PFSK-1 (cell line): Measurements from ENCODE around the gene IFTAP.

Experiments
- FOXP2 ChIP-seq: optimal IDR thresholded peaks from 2 replicates; pipeline ENCODE3; 2011; ENCODE audit warnings: borderline replicate concordance, control low read depth, inconsistent platforms; ENCODE audit not compliant: insufficient read depth; ENCODE audit errors: extremely low read length, extremely low read depth
- POLR2AphosphoS5 ChIP-seq: IDR thresholded peaks from 2 replicates; pipeline ENCODE4 v1.6.1; 2012; ENCODE audit warnings: low read depth, mild to moderate bottlenecking, control low read depth, low read length, moderate library complexity
- SIN3A ChIP-seq: IDR thresholded peaks from 2 replicates; pipeline ENCODE4 v1.6.1; 2012; ENCODE audit warnings: mild to moderate bottlenecking, low read length, moderate library complexity, borderline replicate concordance; ENCODE audit not compliant: insufficient read depth
- TAF1 ChIP-seq: IDR thresholded peaks from 2 replicates; pipeline ENCODE4 v1.6.1; 2012; ENCODE audit warnings: low read length, control low read depth, borderline replicate concordance; ENCODE audit not compliant: insufficient read depth
- TF ChIP-seq, protein P1 (sequence below), 2 experiments: IDR thresholded peaks; 2 replicates each; pipeline versions ENCODE4 v1.6.1 to v1.8.0; 2011 to 2012; ENCODE audit warnings: low read depth in 2 of 2, low read length in 2 of 2, control low read depth in 1 of 2, inconsistent platforms in 1 of 2, mild to moderate bottlenecking in 1 of 2, moderate library complexity in 1 of 2; ENCODE audit not compliant: insufficient read depth in 1 of 2

Gene IFTAP

DNA sequence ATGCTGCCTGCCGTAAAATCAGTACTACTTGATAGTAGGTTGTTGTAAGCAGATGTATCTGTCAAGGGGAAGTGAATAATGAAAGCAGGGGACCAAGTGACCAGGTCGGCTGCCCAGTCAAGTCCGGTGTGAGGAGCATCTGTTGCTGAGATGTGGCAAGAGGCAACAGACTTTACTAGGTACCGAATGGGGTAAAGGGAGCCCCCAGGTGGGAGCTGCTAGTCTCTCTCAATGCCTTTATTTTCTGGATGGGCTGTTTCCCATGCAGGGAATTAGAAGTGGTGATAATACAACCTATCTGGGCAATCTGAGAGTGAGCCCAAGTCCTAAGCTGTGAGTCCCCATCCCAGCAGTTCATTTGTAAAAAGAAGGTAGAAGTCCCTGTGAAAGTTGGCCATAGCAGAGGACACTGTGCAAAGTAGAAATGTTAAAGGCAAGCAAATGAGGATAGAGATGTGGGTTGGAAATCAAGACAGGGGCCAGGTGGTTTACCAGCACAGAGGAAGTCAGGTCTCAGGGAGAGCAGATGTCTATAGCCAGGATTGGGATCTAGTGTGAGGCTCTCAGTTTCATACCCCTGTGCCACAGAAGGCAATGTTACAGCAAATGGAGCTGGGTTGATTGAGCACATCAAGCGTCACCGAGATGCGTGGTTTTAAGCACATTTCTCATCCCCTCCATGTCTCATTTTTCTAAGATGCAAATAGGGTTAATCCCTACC, 94.4 kb downstream of the IFTAP start:
- TF ChIP-seq, protein P1, sequence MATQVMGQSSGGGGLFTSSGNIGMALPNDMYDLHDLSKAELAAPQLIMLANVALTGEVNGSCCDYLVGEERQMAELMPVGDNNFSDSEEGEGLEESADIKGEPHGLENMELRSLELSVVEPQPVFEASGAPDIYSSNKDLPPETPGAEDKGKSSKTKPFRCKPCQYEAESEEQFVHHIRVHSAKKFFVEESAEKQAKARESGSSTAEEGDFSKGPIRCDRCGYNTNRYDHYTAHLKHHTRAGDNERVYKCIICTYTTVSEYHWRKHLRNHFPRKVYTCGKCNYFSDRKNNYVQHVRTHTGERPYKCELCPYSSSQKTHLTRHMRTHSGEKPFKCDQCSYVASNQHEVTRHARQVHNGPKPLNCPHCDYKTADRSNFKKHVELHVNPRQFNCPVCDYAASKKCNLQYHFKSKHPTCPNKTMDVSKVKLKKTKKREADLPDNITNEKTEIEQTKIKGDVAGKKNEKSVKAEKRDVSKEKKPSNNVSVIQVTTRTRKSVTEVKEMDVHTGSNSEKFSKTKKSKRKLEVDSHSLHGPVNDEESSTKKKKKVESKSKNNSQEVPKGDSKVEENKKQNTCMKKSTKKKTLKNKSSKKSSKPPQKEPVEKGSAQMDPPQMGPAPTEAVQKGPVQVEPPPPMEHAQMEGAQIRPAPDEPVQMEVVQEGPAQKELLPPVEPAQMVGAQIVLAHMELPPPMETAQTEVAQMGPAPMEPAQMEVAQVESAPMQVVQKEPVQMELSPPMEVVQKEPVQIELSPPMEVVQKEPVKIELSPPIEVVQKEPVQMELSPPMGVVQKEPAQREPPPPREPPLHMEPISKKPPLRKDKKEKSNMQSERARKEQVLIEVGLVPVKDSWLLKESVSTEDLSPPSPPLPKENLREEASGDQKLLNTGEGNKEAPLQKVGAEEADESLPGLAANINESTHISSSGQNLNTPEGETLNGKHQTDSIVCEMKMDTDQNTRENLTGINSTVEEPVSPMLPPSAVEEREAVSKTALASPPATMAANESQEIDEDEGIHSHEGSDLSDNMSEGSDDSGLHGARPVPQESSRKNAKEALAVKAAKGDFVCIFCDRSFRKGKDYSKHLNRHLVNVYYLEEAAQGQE (IDR thresholded peaks at IDR 0.05; ENCODE audit: insufficient read depth in 1 of 2, low read depth in 2 of 2, low read length in 2 of 2): no peak

DNA sequence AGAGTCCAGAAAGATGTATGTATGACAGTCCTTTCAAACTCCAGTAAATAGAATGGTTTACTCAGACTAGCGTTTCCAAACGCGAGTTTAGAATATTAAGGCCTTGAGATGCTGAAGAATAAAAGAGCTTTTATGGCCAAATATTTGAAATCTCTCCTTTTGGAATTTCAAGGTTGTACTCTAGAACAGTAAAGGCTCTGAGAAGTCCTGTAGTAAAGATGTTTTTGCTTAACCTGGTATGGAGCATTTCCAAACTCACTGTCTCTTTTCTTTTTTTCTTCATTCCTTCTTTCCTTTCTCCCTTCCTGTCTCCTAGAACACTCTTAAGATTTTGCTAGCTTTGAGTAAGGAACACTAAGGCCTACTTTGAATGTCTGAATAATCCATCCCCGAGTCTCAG, 95.1 kb downstream of the IFTAP start:
- no peak for TF ChIP-seq SIN3A
- TF ChIP-seq POLR2AphosphoS5: no peak
- TF ChIP-seq, protein P1 (IDR thresholded peaks at IDR 0.05; ENCODE audit: insufficient read depth in 1 of 2, low read depth in 2 of 2, low read length in 2 of 2): no peak
- no peak for TF ChIP-seq FOXP2
- TF ChIP-seq TAF1: no peak

DNA sequence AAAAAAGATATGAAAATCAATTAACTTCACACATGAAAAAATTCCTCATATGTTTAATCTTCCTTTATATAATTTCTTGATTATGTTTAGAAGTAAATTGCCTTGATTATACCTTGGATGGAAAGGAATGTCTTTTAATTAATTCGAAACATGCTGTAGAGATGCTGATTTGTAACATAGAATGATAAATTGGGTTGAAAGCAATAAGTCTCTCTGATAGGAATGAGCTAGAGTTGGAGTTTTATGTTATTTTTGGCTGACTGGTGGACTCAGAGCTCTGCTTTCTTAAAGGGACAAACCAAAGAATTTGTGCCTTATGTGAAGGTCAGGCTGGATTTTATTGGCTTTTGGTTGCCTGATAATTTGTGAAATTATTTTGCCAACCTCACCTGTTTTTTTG, 98.4 kb downstream of the IFTAP start:
- TF ChIP-seq TAF1: no peak
- TF ChIP-seq FOXP2: no peak
- TF ChIP-seq SIN3A: no peak
- TF ChIP-seq, protein P1 (IDR thresholded peaks at IDR 0.05; ENCODE audit: insufficient read depth in 1 of 2, low read depth in 2 of 2, low read length in 2 of 2): no peak
- no peak for TF ChIP-seq POLR2AphosphoS5

DNA sequence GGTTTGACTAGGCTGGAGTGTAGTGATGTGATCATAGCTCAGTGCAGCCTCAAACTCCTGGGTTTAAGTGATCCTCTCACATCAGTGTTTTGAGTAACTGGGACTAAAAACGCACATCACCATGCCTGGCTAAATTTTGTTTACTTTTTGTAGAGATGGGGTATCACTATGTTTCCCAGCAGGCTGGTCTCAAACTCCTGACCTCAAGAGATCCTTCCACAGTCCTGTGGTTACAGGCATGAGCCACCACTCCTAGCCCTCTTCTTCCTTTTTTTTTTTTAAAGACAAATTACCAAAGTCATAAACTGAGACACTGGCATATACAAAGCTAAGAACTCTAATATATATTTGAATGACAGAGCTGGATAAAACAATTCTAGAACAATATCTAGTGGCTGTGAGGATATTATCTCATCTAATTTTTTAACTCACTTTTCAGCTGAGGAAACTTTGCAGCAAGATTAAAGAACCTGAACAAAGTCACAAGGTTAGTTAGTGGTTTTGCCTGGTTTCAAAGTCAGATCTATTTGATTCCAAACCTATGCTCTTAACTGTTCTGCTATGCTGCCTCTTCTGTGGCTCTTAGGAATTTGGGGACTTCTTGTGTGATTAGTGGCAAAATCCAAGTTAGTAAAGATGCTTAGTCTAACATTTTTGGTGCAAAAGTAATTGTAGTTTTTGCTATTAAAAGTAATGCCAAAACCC, 99.0 kb downstream of the IFTAP start:
- TF ChIP-seq TAF1: no peak
- TF ChIP-seq, protein P1 (IDR thresholded peaks at IDR 0.05; ENCODE audit: insufficient read depth in 1 of 2, low read depth in 2 of 2, low read length in 2 of 2): no peak
- no peak for TF ChIP-seq FOXP2
- no peak for TF ChIP-seq SIN3A
- TF ChIP-seq POLR2AphosphoS5: no peak

DNA sequence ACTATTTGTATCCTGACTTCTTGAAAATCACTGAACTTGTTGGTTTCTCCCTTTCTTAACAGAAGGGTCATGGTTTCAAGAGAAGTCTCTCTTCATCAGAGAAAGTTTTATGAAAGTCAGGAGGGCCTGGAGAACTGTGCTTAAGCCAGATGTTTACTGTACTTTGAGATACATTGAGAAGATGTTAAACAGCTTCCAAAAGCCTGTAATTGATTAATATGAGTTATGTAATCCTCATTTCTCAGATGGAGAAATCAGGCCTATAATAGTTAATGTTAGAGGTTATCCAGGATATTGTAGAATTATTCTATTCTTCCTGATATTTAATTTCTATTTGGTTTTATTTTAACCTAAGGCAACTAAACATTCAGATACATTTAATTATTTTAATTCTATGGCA, 100.8 kb downstream of the IFTAP start:
- TF ChIP-seq FOXP2 (no peak), POLR2AphosphoS5 (no peak), TAF1 (no peak), SIN3A (no peak)
- TF ChIP-seq, protein P1 (IDR thresholded peaks at IDR 0.05; ENCODE audit: insufficient read depth in 1 of 2, low read depth in 2 of 2, low read length in 2 of 2): no peak
